ENCODE data around the gene CA4.

CA4 gene

GRCh38 chr17:60148373-60148772, 1.4 kb upstream of the CA4 start:
- peaks cover 0 to 31% (median 0%) of the 10 kb centered on the region in 11 experiments; a peak in 5 of 22 replicates for H4K20me1 ChIP-seq
- H3K4me2 ChIP-seq, result no peak overlapping the region
- peaks cover 40 to 57% (median 50%) of the 10 kb centered on the region in 11 experiments for H3K27me3 ChIP-seq
- peaks cover 0 to 9% (median 0%) of the 10 kb centered on the region in 11 experiments; a peak in 9 of 22 replicates for H3K9me3 ChIP-seq (replicated peaks in 1 of 11)
- no peak overlapping the region for H3K27ac ChIP-seq
- H3K9ac ChIP-seq, result no peak overlapping the region
- H3K4me3 ChIP-seq, result no peak overlapping the region
- H3K4me1 ChIP-seq, result peaks cover 17 to 29% (median 21%) of the 10 kb centered on the region in 10 experiments
- no peaks in the 10 kb centered on the region for H3K36me3 ChIP-seq
- TF ChIP-seq Cebpa-rat (IDR thresholded peaks at IDR 0.05), result no peak

DNA sequence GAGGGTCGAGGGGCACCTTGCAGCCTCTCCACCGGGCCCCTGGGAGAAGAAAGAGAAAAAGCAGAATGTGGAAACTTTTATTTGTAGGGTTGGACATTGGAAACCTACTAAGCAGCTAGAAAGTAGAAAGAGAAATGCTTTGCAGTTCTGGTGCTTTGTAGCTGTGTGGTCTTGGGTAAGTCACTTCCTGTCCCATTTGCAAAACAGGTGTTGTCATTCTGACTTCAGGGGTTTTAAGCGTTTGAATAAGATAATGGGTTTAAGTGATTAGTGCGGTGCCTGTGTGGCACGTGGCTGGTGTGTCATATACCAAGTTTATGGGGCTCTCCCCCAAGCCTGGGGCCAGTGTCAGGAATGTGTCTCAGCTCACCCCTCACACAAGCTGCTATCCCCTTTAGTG, 1.6 kb downstream of the CA4 start:
- peaks cover 40 to 52% (median 46%) of the 10 kb centered on the region in 11 experiments for H3K27me3 ChIP-seq
- TF ChIP-seq Cebpa-rat (IDR thresholded peaks at IDR 0.05), result no peak
- peaks cover 0 to 29% (median 0%) of the 10 kb centered on the region in 11 experiments; a peak in 5 of 22 replicates for H4K20me1 ChIP-seq
- no peak overlapping the region for H3K4me3 ChIP-seq
- no peak overlapping the region for H3K27ac ChIP-seq
- H3K36me3 ChIP-seq, result no peaks in the 10 kb centered on the region
- peaks cover 0 to 9% (median 0%) of the 10 kb centered on the region in 11 experiments; a peak in 9 of 22 replicates for H3K9me3 ChIP-seq (replicated peaks in 1 of 11)
- peak overlapping the region in 4 of 11 experiments; percentile 46 to 58 (median 50); a peak in 3 of 22 replicates for H3K4me2 ChIP-seq
- no peak overlapping the region for H3K9ac ChIP-seq
- H3K4me1 ChIP-seq, result peaks cover 10 to 25% (median 20%) of the 10 kb centered on the region in 10 experiments; a peak in 15 of 20 replicates

- Histone ChIP-seq H3K4me1 (peaks cover 7 to 30% (median 19%) of the 10 kb centered on the region in 10 experiments; a peak in 14 of 20 replicates), H3K27ac (no peak overlapping the region), H3K4me2 (no peak overlapping the region; a peak in 1 of 22 replicates), H3K36me3 (no peaks in the 10 kb centered on the region), H4K20me1 (peaks cover 0 to 20% (median 0%) of the 10 kb centered on the region in 11 experiments; a peak in 5 of 22 replicates), H3K4me3 (no peak overlapping the region), H3K27me3 (peaks cover 33 to 40% (median 37%) of the 10 kb centered on the region in 11 experiments), H3K9ac (no peak overlapping the region), H3K9me3 (replicated peaks in 1 of 11) (peaks cover 0 to 9% (median 0%) of the 10 kb centered on the region in 11 experiments; a peak in 9 of 22 replicates)
- no peak for TF ChIP-seq Cebpa-rat (IDR thresholded peaks at IDR 0.05)
Observed at GRCh38 chr17:60153606-60154390, 4.0 kb downstream of the CA4 start.

DNA sequence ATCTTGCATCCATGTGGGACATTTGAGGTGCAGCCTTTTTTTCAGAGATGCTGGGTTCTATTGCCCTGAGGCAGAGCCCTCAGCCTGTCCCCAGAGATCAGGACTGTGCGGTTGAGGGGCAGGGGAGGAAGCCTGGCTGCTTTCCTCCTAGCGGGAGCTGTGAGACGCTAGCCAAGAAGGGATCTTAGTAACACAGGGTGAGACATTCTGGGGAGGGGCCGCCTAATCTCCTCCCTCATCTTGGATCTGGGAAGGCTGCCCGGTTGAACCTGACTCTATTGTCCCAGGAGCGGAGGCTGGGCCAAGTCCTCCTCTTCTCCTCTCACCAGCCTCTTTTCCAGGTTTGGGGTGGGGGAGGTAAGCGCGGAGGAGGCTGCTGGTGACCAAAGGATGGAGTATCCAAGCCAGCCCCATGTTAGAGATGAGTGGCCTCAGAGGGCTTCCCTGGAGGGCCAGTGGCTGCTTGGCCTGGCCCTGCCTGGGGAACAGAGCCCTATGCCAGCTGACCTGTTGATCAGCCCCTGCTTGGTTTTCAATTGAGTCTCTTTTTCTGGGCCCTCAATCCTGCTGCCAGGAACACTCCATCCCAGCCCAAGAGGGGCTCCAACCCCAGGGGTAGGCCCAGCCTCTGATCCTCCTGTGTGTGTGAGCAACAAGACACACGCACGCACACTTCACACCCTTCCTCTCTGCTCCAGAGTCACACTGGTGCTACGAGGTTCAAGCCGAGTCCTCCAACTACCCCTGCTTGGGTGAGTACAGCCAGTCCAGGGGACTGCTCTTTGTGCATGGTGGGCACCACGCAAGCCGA, 5.0 kb downstream of the CA4 start:
- peak overlapping the region in 8 of 11 experiments; percentile 14 to 46 (median 33); a peak in 14 of 22 replicates for H3K4me2 ChIP-seq
- H3K27ac ChIP-seq, result no peak overlapping the region
- no peaks in the 10 kb centered on the region for H3K36me3 ChIP-seq
- peaks cover 0 to 5% (median 0%) of the 10 kb centered on the region in 11 experiments; a peak in 9 of 22 replicates for H3K9me3 ChIP-seq (replicated peaks in 1 of 11)
- 0 out of 22 replicates have a peak overlapping the region, but pooled peaks of 1 of the 11 experiments have one; percentile 40 for H3K9ac ChIP-seq
- no peak overlapping the region for H3K4me3 ChIP-seq
- peaks cover 22 to 30% (median 27%) of the 10 kb centered on the region in 11 experiments for H3K27me3 ChIP-seq
- H3K4me1 ChIP-seq, result peaks cover 7 to 30% (median 19%) of the 10 kb centered on the region in 10 experiments; a peak in 14 of 20 replicates
- no peak for TF ChIP-seq Cebpa-rat (IDR thresholded peaks at IDR 0.05)
- H4K20me1 ChIP-seq, result peaks cover 0 to 14% (median 0%) of the 10 kb centered on the region in 11 experiments; a peak in 4 of 22 replicates

- H3K27ac ChIP-seq, result no peak overlapping the region
- no peak overlapping the region for H3K4me2 ChIP-seq
- peaks cover 7 to 24% (median 15%) of the 10 kb centered on the region in 10 experiments; a peak in 15 of 20 replicates for H3K4me1 ChIP-seq
- H4K20me1 ChIP-seq, result peaks cover 0 to 13% (median 0%) of the 10 kb centered on the region in 11 experiments; a peak in 3 of 22 replicates
- TF ChIP-seq Cebpa-rat (IDR thresholded peaks at IDR 0.05), result no peak
- H3K4me3 ChIP-seq, result no peak overlapping the region
- H3K9ac ChIP-seq, result no peak overlapping the region
- no peaks in the 10 kb centered on the region for H3K36me3 ChIP-seq
- H3K9me3 ChIP-seq (replicated peaks in 1 of 11), result no peaks in the 10 kb centered on the region; a peak in 1 of 22 replicates
- H3K27me3 ChIP-seq, result peaks cover 16 to 24% (median 21%) of the 10 kb centered on the region in 11 experiments
Observed at GRCh38 chr17:60155427-60155814, 5.6 kb downstream of the CA4 start.

DNA sequence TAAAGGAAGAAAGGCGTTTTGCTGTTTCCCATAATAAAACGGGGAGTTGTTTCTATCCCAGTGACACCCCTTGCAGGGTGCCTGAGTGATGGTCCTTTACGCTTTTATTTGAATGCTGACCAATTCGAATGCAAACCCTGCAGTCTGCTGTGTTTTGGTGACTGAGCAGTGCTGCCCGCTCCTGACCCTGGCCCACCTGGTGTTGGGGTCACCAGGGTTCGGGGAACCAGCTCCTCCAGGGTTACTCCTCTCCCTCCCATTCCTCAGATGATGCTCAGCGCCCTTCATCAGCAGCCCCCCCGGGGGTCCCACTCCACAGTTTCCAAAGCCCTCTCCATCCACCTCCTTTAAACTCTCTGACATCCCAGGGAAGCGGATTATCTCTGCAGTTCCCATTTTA, 6.0 kb downstream of the CA4 start:
- Histone ChIP-seq H3K9me3 (replicated peaks in 1 of 11) (no peaks in the 10 kb centered on the region), H3K9ac (no peak overlapping the region), H3K4me3 (no peak overlapping the region), H3K27me3 (peaks cover 12 to 20% (median 17%) of the 10 kb centered on the region in 11 experiments), H3K36me3 (no peaks in the 10 kb centered on the region), H4K20me1 (peaks cover 0 to 9% (median 0%) of the 10 kb centered on the region in 11 experiments; a peak in 3 of 22 replicates), H3K4me2 (no peak overlapping the region), H3K27ac (no peak overlapping the region), H3K4me1 (peaks cover 4 to 21% (median 15%) of the 10 kb centered on the region in 10 experiments; a peak in 19 of 20 replicates)
- TF ChIP-seq Cebpa-rat (IDR thresholded peaks at IDR 0.05), result no peak

GRCh38 chr17:60156746-60157145, 7.0 kb downstream of the CA4 start:
- Histone ChIP-seq H3K4me1 (peaks cover 10 to 25% (median 21%) of the 10 kb centered on the region in 10 experiments), H3K27me3 (peaks cover 3 to 11% (median 8%) of the 10 kb centered on the region in 11 experiments), H3K9ac (no peak overlapping the region), H3K27ac (no peak overlapping the region), H3K4me2 (0 out of 22 replicates have a peak overlapping the region, but pooled peaks of 1 of the 11 experiments have one; percentile 12), H3K4me3 (no peak overlapping the region), H4K20me1 (peaks cover 0 to 7% (median 0%) of the 10 kb centered on the region in 11 experiments; a peak in 2 of 22 replicates), H3K36me3 (no peaks in the 10 kb centered on the region), H3K9me3 (replicated peaks in 1 of 11) (no peaks in the 10 kb centered on the region)
- TF ChIP-seq Cebpa-rat (IDR thresholded peaks at IDR 0.05), result no peak

GRCh38 chr17:60157487-60158040, 7.8 kb downstream of the CA4 start:
- no peaks in the 10 kb centered on the region for H3K9me3 ChIP-seq (replicated peaks in 1 of 11)
- no peak overlapping the region for H3K4me2 ChIP-seq
- TF ChIP-seq Cebpa-rat (IDR thresholded peaks at IDR 0.05), result no peak
- H3K27me3 ChIP-seq, result peaks cover 0 to 2% (median 0%) of the 10 kb centered on the region in 11 experiments; a peak in 8 of 22 replicates
- H3K9ac ChIP-seq, result no peak overlapping the region
- peaks cover 0 to under 1% (median 0%) of the 10 kb centered on the region in 11 experiments; a peak in 1 of 22 replicates for H4K20me1 ChIP-seq
- H3K36me3 ChIP-seq, result no peaks in the 10 kb centered on the region
- H3K4me1 ChIP-seq, result peaks cover 18 to 34% (median 29%) of the 10 kb centered on the region in 10 experiments
- H3K4me3 ChIP-seq, result no peak overlapping the region
- no peak overlapping the region for H3K27ac ChIP-seq
